GM12872 (cell line): ENCODE measurements around the gene BCAR1.

Source experiments
- TF ChIP-seq, protein P1 (sequence below): IDR thresholded peaks from 3 replicates; pipeline ENCODE4 v1.5.1; 2011; ENCODE audit warnings: low read depth, mild to moderate bottlenecking, low read length, moderate library complexity; ENCODE audit not compliant: insufficient read depth

The BCAR1 gene

DNA sequence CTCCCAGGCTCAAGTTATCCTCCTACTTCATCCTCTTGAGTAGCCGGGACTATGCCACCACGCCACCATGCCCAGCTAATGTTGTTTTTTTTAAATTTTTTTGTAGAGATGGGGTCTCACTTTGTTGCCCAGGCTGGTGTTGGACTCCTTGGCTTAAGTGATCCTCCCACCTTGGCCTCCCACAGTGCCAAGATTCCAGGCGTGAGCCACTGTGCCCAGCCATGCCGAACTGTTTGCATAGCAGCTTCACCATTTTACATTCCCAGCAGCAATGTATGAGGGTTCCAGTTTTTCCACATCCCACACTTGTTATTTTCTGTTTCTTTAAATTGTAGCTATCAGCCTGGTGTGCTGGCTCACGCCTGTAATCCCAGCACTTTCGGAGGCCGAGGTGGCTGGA, 34.8 kb downstream of the BCAR1 start:
- TF ChIP-seq, protein P1, sequence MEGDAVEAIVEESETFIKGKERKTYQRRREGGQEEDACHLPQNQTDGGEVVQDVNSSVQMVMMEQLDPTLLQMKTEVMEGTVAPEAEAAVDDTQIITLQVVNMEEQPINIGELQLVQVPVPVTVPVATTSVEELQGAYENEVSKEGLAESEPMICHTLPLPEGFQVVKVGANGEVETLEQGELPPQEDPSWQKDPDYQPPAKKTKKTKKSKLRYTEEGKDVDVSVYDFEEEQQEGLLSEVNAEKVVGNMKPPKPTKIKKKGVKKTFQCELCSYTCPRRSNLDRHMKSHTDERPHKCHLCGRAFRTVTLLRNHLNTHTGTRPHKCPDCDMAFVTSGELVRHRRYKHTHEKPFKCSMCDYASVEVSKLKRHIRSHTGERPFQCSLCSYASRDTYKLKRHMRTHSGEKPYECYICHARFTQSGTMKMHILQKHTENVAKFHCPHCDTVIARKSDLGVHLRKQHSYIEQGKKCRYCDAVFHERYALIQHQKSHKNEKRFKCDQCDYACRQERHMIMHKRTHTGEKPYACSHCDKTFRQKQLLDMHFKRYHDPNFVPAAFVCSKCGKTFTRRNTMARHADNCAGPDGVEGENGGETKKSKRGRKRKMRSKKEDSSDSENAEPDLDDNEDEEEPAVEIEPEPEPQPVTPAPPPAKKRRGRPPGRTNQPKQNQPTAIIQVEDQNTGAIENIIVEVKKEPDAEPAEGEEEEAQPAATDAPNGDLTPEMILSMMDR = no peak

DNA sequence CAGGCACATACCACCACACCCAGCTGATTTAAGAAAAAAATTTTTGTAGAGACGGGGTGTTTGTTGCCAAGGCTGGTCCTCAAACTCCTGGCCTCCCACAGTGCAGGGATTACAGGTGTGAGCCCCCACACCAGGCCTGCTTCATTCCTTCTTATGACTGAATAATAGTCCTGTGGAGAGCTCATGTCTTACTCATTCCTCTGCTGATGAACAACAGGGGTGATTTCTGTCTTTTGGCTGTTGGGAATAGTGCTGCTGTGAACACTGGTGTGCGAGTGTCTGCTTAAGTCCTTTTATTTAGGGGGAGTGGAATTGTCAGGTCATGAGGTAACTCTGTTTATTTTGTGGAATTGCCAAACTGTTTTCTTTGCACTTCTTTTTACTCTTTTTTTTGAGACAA, 35.3 kb downstream of the BCAR1 start:
- TF ChIP-seq, protein P1 = no peak

DNA sequence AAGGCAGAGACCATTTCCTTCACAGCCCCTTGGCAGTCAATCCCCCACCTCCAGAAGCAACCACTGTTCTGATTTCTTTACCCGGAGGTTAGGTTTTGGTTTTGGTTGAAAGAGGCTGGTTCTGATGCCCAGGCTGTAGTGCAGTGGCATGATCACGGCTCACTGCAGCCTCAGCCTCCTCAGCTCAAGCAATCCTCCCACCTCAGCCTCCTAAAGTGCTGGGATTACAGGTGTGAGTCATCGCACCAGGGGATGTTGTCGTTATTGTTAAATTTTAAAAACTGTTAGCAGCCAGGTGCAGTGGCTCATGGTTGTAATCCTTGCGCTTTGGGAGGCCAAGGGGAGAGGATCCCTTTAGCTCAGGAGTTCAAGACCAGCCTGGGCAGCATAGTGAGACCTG, 41.5 kb downstream of the BCAR1 start:
- TF ChIP-seq, protein P1 = no peak

DNA sequence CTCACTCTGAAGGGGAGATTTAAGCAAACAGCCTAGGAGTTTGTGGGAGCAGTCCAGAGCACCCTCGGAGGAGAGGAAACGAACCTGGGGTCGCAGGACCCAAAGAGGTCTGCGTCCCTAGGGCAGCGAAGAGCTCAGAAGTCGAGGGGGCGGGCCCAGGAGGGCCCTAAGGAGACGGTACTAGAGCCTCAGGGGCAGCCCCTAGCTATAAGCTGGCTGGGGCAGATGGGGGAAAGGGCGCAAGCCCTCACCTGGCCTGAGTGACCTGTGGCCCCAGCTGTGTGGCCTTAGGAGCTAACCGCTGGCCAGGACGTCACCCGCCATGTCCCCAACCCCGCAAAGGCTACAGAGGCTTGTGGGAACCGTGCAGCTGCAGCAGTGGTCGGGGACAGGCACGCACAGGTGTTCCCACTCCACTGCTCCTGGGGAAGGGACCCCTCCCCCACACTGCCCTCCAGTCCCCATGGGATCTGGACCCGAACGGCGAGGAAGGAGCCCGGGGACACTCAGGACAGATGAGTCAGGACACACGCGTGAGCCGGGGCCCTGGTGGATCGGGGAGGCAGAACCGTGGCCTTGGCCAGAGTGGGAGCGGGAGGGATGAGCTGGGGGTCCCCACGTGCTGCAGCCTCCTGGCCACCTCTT, 42.4 kb downstream of the BCAR1 start:
- TF ChIP-seq, protein P1 = no peak

DNA sequence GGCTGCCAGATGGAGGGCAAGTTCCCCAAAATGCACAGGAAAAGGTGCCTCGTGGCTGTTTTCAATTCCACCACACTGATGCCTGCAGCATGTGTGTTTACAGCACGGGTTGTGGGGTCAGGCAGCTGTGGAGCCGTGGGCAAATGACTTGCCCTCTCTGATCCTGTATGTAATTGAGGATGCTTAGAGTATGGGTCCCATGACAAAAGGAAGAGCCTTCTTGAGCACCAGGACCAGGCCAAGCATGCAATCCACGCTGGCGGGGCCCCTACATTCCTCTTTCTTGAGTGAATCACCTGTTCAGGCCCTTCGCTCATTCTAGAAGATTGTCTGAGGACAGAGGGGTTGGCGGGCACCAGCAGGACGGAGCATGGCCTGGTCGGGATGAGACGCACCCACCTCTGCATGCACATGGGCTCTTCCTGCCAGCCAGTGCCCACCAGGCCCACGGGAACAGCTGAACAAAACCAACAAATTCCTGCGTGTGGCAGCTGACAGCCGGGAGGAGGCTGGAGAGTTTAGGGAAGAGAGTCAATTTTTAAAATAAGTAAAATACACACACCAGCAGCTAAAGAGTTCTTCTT, 43.1 kb downstream of the BCAR1 start:
- TF ChIP-seq, protein P1 = no peak

DNA sequence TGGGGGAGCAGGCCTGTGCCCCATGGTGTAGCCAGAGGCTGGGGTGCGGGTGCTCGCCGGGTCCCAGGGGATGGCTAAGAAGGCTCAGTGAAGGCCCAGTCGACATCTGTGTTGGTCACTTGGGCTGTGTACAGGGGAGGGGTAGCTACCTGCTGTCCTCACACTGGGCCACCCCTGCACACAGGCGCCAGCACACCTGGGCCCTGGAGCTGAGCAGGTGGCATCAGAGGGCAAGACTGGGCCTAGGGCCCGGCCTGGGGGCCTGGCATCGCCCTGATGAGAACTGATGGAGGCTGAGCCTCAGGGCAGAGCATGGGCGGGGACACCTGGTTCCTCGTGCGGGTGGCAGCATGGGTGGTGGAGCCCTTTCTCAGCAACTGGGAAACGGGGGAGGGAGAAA, 43.6 kb downstream of the BCAR1 start:
- TF ChIP-seq, protein P1 = no peak

DNA sequence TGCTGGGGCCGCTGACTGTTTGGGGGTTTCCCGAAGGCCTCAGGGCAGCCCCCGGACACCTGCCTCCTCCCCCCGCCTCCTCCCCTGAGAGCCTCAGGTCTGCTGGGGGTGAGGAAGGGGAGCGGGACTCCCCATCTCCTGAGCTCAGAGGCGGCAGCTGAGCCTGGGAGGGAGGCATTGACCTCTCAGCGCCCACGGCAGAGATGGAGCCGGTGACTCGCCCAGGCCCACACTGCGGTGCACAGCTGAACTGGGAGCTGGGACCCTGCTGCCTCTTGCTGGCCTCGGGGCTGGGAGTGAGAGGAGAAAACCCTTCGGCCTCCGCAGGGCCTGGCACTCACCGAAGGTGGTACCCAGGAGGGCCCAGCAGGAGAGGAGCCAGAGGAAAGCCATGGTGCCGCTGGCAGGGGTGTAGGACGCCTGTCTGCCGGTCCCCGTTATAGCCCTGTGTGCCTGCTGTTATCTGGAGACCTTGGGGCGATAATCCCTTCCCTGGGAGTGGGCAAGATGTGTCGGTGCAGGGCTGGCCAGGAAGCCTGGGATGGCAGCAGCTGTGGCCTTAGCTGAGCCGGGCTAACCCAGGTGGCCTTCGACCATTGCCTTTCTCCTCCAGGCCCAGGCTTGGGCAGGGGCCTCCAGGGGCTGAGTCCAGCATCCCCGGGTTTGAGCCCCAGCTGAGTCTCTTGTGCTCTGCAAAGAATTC, 44.5 kb downstream of the BCAR1 start, which contains the start of gene CTRB2:
Gene CTRB2, minus strand, starts transcription at position 413 of the 703 bp plus-strand sequence. Its CDS starts 20 bp downstream, at position 393.
- TF ChIP-seq, protein P1 = no peak
